HFFc6 (cell line): ENCODE measurements around the gene STX8. TPM values are rescaled to one million over a fixed set of nuclear protein-coding genes. Genes with fewer than 3 reads are reported as not detected.
"Not testable (repeated sequence)": the region's sequence is repeated elsewhere in the genome, so short reads cannot be mapped to it uniquely, and the experiment has no call there.

Experiments used
- DNase-seq: peaks from one replicate; pipeline ENCODE4 v3.0.0-alpha.2; 2018
- H3K27ac Mint-ChIP-seq: 2 replicates; pipeline ENCODE4 v1.8.0; 2020; ENCODE audit warnings: mild to moderate bottlenecking, mixed read lengths
- H3K27me3 Mint-ChIP-seq: 2 replicates; pipeline ENCODE4 v1.8.0; 2021; ENCODE audit warnings: mild to moderate bottlenecking, moderate library complexity, mixed read lengths; ENCODE audit not compliant: insufficient read depth
- H3K36me3 Mint-ChIP-seq: 2 replicates; pipeline ENCODE4 v1.8.0; 2021; ENCODE audit warnings: low read depth, mixed read lengths
- H3K4me1 Mint-ChIP-seq: 2 replicates; pipeline ENCODE4 v1.8.0; 2020; ENCODE audit warnings: low read depth, mixed read lengths
- H3K4me3 Mint-ChIP-seq: 2 replicates; pipeline ENCODE4 v1.8.0; 2020; ENCODE audit warnings: mild to moderate bottlenecking, moderate library complexity, mixed read lengths
- H3K9me3 Mint-ChIP-seq: 2 replicates; pipeline ENCODE4 v1.8.0; 2020; ENCODE audit warnings: mild to moderate bottlenecking, mixed read lengths
- CTCF ChIP-seq: fragments of 200-600 bp; sonication (generic); IDR thresholded peaks from 2 replicates; pipeline ENCODE4 v1.5.0; 2021; ENCODE audit warnings: antibody characterized with exemption, mild to moderate bottlenecking
- total RNA-seq, 6 experiments: library from RNA; stranded (reverse); fragmentation: NEBNext Ultra II Directional; extraction: Animal tissue kit (Norgen Biotek cat#: 25700); gene quantifications; 2 replicates in 1 of 6; 3 replicates in 5 of 6; pipeline ENCODE4 v1.2.3, GENCODE V29; 2021

STX8 gene
- total RNA-seq, 6 experiments from 2014 or later: 48.9 to 73.8 (median 60.9) TPM

GRCh38 chr17:9382626-9383025, 193.0 kb downstream of the STX8 start:
- Mint-ChIP-seq H3K4me1 (peaks cover 8% of the 10 kb centered on the region), H3K36me3 (no peaks in the 10 kb centered on the region), H3K27me3 (no peaks in the 10 kb centered on the region), H3K4me3 (no peak overlapping the region), H3K9me3 (no peaks in the 10 kb centered on the region), H3K27ac (no peak overlapping the region)
- DNase-seq: no peak
- TF ChIP-seq CTCF: no peak

- no peaks in the 10 kb centered on the region for H3K9me3 Mint-ChIP-seq
- no peak overlapping the region for H3K4me3 Mint-ChIP-seq
- no peak overlapping the region for H3K27ac Mint-ChIP-seq
- no peak for DNase-seq
- H3K4me1 Mint-ChIP-seq: peaks cover 8% of the 10 kb centered on the region
- H3K27me3 Mint-ChIP-seq: no peaks in the 10 kb centered on the region
- peaks cover 12% of the 10 kb centered on the region; the same call in 1 of the 2 replicates for H3K36me3 Mint-ChIP-seq
- TF ChIP-seq CTCF: no peak
These were observed 194.6 kb downstream of the STX8 start for GRCh38 chr17:9381068-9381467.

- Mint-ChIP-seq H3K4me3 (no peak overlapping the region), H3K27ac (no peak overlapping the region), H3K4me1 (peaks cover 8% of the 10 kb centered on the region), H3K36me3 (peaks cover 16% of the 10 kb centered on the region; the same call in 1 of the 2 replicates), H3K9me3 (no peaks in the 10 kb centered on the region), H3K27me3 (no peaks in the 10 kb centered on the region)
- TF ChIP-seq CTCF: no peak
- no peak for DNase-seq
These were observed 195.3 kb downstream of the STX8 start for GRCh38 chr17:9380361-9380760.

GRCh38 chr17:9376177-9376576, 199.4 kb downstream of the STX8 start:
- not testable (repeated sequence) for DNase-seq, H3K4me3 Mint-ChIP-seq, H3K27ac Mint-ChIP-seq, H3K9me3 Mint-ChIP-seq, H3K27me3 Mint-ChIP-seq
- H3K36me3 Mint-ChIP-seq: peaks cover 16% of the 10 kb centered on the region; the same call in 1 of the 2 replicates
- H3K4me1 Mint-ChIP-seq: peaks cover 15% of the 10 kb centered on the region

GRCh38 chr17:9371019-9371418, 204.6 kb downstream of the STX8 start:
- peak overlapping the region; percentile 77 for H3K27ac Mint-ChIP-seq
- H3K4me3 Mint-ChIP-seq: peak overlapping the region; percentile 50; the same call in 1 of the 2 replicates

GRCh38 chr17:9370467-9370866, 205.2 kb downstream of the STX8 start:
- no peak overlapping the region; the same call in 1 of the 2 replicates for H3K4me3 Mint-ChIP-seq
- DNase-seq: no peak
- no peaks in the 10 kb centered on the region for H3K9me3 Mint-ChIP-seq
- peaks cover 26% of the 10 kb centered on the region for H3K4me1 Mint-ChIP-seq
- no peaks in the 10 kb centered on the region; the same call in 1 of the 2 replicates for H3K27me3 Mint-ChIP-seq
- no peaks in the 10 kb centered on the region for H3K36me3 Mint-ChIP-seq
- H3K27ac Mint-ChIP-seq: peak overlapping the region; percentile 77
- TF ChIP-seq CTCF: no peak

More at GRCh38 chr17:9371019-9371418, 204.6 kb downstream of the STX8 start:
- H3K27me3 Mint-ChIP-seq: no peaks in the 10 kb centered on the region
- no peak for TF ChIP-seq CTCF
- no peaks in the 10 kb centered on the region for H3K9me3 Mint-ChIP-seq
- H3K36me3 Mint-ChIP-seq: peaks cover 4% of the 10 kb centered on the region; the same call in 1 of the 2 replicates
- peak; percentile 53 for DNase-seq
- H3K4me1 Mint-ChIP-seq: peaks cover 26% of the 10 kb centered on the region
